ENCODE measurements around the gene USP46.

USP46 gene, protein sequence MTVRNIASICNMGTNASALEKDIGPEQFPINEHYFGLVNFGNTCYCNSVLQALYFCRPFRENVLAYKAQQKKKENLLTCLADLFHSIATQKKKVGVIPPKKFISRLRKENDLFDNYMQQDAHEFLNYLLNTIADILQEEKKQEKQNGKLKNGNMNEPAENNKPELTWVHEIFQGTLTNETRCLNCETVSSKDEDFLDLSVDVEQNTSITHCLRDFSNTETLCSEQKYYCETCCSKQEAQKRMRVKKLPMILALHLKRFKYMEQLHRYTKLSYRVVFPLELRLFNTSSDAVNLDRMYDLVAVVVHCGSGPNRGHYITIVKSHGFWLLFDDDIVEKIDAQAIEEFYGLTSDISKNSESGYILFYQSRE

DNA sequence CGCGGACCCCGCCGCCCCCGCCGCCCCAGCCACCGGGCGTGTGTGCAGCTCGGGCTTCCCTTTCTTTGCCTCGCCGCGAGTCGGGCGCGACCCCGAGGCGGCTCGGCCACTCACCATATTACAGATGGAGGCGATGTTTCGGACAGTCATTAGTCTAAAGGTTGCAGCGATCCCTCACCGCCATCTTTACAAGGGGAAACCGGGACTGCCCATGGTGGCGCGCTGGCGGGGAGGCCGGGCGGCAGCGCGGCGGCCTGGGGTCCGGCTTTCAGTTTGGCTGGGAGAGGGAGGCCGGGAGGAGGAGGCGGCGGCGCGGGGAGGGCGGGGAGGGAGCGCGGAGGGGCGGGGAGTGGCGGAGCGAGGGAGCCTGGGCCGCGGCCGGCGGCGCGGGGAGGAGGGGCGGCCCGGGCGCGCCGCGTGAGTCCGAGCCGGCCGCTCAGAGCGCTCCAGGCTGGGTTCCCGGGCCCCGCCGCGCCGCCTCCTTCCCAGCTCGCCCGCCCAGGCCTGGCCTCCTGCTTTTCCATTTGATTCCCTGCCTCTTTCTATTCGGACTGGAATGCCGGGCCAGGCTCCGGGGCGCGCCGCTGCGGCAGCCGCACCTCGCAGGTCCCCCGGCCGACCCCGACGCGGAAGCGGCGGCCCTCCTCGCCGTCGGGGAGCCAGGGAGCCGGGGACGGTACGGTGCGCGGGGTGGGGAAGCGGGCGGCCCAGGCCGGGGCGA, at the start of gene USP46:
Gene USP46, minus strand, starts transcription at position 301 of the 721 bp plus-strand sequence. Its CDS starts 151 bp downstream, at position 150.
- peak; percentile 95 for DNase-seq (ENCODE audit: low spot score)

DNA sequence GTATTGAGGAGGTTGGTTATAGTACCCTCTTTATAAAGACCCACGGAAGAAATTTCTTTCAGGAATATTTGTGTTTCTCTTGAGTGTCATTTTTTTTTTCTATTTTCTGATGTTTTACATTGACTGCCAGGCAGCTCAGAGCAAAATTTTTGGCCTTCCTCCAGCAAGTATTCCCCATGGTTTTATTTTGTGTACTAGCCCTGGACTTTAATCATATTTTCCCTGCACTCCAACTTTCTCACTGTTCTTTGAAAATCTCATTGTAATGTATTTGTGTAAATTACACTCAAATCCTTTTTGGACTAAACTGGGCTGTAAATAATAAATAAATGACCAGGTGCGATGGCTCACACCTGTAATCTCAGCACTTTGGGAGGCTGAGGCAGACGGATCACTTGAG, 45.6 kb upstream of the USP46 start:
- DNase-seq (ENCODE audit: low spot score): no peak

DNA sequence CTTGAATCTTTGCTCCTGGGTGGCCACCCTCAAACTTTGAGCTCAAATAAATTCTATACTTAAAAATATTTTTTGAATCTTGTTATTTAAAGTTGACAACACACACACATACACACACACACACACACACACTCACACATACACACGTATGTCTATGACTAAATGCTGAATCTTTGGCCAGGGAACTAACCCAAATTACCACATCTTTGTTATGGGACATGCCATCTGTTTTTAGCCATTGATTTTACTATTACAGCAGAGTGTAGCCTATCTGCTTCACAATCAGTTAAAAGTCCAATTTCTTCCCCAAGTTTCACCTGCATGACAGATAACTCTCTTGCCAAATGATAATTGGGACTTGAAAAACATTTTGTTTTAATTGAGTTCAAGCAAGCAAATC, 45.0 kb upstream of the USP46 start:
- no peak for DNase-seq (ENCODE audit: low spot score)

DNA sequence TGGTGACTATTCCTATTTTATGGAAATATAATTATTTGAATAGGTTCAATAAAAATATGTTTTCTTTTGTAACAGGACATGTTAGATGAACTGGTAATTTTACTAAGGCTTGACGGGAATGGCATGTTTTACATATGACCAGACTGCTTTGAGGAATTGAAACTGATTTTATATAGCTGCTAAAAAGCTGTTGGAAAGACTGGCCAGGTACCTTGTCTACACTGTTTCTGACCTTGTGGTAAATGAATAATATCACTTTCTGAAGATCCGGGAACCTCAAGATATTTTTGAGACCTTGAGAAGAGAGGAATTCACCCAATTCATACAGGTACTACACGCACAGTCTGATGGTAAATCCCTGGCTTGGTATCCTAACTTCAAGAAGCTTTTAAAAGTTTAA, 42.1 kb upstream of the USP46 start:
- no peak for DNase-seq (ENCODE audit: low spot score)

DNA sequence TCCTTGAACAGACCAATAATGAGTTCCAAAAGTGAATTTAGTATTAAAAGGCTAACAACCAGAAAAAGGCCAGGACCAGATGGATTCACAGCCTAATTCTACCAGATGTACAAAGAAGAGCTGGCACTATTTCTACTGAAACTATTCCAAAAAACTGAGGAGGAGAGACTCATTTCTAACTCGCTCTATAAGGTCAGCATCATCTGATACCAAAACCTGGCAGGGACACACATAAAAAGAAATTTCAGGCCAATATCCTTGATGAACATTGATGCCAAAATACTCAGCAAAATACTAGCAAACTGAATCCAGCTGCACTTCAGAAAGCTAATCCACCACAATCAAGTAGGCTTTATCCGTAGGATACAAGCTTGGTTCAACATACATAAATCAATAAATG, 35.8 kb upstream of the USP46 start:
- DNase-seq (ENCODE audit: low spot score): no peak

DNA sequence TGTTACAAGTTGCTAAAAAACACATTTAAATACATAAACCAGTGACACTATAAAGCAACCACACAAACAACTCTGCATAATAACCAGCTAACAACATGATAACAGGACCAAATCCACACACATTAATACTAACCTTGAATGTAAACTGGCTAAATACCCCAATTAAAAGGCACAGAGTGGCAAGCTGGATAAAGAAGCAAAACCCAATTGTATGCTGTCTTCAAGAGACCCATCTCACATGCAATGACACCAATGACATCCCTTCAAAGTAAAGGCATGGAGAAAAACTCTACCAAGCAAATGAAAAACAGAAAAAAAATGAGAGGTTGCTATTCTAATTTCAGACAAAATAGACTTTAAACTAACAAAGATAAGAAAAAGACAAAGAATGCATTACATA, 34.4 kb upstream of the USP46 start:
- no peak for DNase-seq (ENCODE audit: low spot score)

DNA sequence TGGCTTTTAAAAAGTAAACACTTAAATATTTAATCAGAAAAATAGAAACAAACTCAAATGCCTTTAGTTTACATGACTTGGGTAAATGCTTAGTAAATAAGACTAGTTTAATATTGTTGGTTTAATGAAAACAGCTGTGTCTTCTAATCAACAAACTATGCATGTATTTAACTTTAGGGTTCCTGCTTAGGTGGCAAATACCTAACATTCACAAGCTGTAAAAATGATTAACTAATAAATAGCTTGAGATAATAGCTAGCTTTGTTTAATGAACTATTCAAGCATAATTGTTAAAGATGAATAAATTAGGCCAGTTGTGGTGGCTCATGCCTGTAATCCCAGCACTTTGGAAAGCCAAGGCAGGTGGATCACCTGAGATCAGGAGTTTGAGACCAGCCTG, 30.0 kb upstream of the USP46 start:
- DNase-seq (ENCODE audit: low spot score): no peak

DNA sequence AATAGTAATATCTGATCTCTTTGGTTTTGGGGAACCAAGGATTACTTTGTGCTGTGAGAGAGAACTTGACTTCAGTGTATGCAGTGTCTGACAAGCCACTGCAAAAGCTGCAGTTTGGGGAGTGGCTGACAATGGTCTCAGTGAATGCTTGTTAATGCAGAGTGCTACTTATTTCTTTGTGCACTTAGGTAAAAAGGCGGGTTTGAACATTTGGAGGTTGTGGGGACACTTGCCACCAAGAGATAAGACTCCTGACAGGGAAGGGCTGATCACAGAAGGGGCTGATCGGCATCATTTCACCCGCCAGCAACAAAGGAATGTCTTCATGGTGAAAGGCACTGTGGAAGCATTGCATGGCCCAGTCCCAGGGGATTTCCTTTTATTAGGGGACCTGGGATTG, 28.6 kb upstream of the USP46 start:
- no peak for DNase-seq (ENCODE audit: low spot score)

DNA sequence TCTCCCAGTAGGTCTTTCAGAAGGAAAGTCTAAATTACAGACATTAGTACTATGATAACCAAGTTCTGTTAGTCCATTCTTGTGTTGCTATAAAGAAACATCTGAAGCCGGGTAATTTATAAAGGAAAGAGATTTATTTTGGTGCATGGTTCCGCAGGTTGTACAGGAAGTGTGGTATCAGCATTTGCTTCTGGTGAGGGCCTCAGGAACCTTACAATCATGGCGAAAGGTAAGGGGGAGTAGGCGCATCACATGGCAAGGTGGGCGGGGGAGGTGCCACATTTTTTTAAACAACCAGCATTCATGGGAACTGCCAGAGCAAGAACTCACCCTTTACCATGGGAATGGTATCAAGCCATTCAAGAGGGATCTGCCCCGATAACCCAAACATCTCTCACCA, 26.2 kb upstream of the USP46 start:
- no peak for DNase-seq (ENCODE audit: low spot score)

DNA sequence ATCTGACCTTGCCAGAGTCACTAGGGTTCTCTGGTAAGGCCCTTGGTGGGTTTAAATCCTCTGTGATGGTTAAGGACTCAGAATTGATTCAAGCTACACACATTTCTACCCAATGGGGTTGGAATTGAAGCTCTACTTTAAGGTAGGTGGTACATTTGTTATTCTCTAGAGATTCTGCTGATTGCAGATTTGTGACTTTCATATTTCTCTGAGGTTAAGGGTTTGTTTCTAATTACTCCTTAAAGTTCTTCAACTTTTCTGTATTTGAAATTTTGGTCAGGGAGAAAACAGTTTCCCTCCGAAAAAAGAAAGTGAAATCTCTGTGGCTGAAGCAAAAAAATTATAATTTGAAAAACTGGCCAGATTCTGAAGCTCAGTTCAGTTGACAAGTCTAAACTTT, 25.8 kb upstream of the USP46 start:
- no peak for DNase-seq (ENCODE audit: low spot score)

DNA sequence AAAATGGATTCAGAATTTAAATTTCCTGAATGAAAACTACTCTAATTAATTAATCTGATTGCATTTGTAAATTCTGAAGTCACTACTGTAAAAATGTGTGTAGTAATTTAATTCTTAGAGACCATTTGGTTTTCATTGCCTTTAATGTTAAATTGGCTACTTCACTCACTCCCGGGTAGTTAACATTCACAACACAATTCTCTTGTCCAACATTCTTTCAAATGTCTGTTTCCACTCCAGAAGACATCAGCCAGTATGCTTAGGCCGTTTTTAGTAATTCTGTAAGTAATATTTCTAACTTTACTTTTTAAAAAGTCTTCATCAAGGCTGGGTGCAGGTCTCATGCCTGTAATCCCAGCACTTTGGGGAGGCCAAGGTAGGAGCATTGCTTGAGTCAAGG, 21.3 kb upstream of the USP46 start:
- no peak for DNase-seq (ENCODE audit: low spot score)

DNA sequence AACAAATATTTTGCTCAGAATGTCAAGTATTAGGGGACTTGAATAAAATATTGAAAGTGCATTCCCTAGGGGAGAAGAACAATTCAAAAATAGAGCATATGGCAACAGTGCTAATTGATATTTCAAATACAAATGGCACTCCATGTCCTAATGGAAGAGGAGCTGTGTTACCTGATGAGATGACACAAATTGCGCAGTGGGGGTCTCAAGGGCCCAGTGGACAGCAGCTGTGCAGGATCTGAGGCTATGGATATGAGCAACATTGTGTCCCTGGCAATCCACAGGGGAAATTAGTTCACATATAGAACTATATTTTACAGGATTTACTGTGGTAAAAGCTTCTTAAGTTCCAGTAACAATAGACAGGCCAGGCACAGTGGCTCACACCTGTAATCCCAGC, 17.4 kb upstream of the USP46 start:
- no peak for DNase-seq (ENCODE audit: low spot score)

DNA sequence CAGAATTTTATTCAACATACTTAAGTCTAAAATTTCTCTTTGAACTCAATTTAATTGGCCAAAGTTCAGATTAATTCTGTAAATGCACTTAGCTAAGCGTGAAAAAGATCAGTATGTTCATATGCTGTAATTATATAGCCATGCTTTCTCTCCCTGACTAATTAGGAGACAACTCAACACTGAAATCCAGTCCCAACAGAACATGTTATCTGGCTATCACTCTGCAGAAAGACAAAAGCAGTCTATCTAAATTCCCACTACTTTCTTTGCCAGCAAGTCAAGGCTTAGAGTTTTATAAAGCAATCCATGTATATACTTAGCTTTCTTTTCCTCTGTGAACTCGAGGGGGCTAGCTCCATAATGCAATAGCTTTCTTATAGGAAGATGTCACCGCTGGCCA, 16.0 kb upstream of the USP46 start:
- no peak for DNase-seq (ENCODE audit: low spot score)

DNA sequence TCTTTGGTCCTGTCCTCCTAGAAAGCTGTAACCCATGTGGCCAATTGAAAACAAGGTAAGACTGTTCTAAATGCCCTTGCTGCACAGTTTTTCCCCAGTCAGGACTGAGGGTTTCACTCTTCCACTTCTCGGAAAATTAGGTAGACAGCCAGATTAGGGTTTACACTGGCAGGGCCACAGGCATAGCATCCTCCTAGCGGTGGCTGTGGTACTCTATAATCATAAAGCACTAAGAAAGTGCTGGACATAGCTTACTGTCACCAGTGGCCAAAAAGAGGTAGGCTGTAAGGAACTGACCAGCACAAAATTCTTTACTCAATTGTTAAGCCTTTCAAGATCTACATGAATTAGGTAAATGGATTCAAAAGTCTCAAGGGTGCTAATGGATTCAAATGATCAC, 11.6 kb upstream of the USP46 start:
- no peak for DNase-seq (ENCODE audit: low spot score)

DNA sequence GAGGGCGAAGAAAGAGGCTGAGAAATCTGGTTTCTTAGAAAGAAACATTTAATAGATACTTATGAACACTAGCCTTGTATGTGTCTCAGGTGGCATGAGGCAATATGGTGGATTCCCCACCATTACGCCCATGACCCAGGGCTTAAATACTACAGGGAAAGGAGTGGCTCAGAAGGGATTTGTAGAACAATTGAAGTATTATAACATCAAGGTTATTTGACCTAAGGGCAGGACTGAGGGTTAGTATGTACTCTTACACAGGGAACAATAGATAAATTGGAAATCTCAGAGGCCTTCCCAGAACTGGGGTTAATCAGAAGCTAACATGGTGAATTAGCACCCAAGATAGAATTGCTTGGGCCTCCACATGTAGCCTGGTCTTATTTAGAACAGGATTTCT, 11.0 kb upstream of the USP46 start:
- DNase-seq (ENCODE audit: low spot score): no peak

DNA sequence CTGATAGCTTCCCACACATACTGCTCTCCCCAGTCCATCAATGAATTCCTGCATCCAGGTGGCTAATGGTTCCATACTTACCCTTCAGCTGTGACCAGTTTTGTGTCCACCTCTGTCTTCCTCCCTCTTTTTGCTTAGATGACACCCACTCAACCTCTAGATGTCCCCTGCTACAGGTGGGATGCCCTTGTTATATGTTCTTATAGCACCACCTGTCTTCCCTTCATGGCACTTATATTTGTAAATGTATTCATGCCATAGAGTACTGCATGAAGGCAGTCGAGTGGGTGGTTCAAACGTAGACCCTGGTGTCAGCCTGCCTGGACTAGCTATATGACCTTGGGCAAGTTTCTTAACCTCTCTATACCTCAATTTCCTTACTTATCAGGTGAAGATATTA, 6.5 kb upstream of the USP46 start:
- DNase-seq (ENCODE audit: low spot score): no peak

DNA sequence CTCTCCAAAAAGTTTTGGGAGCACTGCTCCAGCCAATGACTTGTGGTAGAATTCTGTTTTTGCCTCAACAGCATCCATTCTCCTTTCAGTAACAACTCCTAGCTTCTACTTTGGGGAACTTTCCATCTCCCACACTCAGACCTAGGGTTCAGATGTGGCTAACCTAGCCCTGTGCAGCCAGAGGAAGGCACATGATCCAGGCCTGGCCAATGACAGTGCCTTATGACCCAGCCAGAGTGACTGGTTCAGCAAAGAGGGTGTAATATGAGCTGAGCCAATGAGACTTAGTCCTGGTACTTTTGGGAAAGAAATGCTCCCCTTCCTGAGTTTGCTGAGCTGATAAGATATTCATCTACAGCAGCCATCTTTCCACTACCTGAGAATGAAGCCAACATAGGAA, 5.4 kb upstream of the USP46 start:
- no peak for DNase-seq (ENCODE audit: low spot score)

DNA sequence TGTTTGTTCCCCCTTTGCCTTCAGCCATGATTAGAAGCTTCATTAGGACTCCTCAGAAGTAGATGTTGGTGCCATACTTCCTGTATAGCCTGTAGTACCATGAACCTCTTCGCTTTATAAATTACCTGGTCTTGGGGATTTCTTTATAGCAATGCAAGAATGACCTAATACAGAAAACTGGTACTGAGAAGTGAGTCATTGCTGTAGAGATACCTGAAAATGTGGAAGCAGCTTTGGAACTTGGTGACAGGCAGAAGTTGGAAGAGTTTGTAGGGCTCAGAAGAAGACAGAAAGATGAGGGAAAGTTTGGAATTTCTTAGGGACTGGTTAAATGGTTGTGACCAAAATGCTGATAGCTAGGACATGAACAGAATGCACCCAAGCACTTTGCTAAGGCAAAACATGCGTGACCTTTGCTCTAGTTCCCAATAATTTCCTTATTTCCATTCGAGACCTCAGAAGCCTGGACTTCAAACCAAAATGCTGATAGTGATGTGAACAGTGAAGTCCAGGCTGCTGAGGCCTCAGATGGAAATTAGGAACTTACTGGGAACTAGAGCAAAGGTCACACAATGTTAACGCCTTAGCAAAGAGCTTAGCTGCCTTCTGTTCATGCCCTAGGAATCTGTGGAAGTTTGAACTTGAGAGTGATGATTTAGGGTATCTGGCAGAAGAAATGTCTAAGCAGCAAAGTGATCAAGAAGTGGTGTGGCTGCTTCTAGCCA, 3.0 kb upstream of the USP46 start:
- no peak for DNase-seq (ENCODE audit: low spot score)

DNA sequence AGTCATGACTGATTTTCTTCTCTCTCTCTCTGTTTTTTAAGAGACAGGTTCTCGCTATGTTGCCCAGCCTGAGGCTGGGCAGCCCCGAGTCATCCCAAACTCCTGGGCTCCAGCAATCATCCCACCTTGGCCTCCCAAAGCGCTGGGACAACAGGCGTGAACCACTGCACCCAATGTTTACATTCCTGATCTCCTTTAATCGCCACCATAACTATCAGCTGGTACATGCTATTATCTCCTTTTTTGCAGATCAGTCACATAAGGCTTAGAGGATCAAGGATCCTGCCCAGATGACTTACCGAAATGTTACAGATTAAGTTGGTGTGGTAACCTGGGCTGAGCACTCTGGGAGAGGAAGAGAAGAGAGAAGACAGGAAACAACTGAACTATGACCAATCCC, 1.5 kb upstream of the USP46 start:
- DNase-seq (ENCODE audit: low spot score): no peak

DNA sequence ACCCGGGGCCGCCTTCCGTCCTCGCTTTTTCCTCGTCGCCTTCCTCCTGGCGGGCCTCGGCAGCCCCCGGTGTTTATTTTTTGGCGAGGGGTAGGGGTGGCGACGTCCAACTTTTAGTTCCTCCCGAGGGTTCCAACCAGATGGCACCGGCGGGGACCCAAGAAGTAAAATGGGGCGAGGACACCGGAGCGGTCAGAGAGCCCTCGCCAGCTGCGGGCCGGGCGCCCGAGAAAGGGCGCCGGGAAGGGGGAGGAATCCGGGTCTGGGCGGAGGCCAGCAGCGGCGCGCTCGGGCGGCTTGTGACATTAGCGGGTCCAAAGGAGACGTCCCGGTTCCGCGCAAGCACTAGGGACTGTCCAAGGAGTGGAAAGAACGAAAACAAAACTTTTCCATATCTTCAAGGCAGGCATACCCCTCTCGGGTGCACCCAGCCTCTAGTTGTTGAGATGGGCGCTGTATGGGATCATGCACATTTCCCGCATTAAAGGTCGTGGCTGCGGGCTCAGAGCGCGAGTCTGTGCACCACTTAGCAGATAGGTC, 691 bp upstream of the USP46 start:
- DNase-seq (ENCODE audit: low spot score): peak; percentile 61

DNA sequence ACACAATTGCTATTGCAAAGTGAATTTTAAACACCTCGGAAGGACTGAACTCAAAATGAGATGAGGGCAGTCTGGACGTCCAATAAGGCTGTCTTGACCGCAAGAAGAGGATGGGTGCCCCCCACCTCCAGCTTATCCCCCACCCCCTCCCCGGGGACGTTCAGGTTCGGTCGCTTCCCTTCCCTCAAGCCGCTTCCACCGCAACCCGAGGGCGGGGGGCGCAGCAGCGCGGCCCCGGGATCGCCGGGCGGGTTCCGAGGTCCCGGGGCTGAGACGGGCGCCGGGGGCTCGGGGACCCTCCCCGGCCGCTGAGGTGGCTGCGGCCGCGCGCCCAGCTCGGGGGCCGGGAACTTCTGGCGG, 480 bp downstream of the USP46 start:
- DNase-seq (ENCODE audit: low spot score): no peak

DNA sequence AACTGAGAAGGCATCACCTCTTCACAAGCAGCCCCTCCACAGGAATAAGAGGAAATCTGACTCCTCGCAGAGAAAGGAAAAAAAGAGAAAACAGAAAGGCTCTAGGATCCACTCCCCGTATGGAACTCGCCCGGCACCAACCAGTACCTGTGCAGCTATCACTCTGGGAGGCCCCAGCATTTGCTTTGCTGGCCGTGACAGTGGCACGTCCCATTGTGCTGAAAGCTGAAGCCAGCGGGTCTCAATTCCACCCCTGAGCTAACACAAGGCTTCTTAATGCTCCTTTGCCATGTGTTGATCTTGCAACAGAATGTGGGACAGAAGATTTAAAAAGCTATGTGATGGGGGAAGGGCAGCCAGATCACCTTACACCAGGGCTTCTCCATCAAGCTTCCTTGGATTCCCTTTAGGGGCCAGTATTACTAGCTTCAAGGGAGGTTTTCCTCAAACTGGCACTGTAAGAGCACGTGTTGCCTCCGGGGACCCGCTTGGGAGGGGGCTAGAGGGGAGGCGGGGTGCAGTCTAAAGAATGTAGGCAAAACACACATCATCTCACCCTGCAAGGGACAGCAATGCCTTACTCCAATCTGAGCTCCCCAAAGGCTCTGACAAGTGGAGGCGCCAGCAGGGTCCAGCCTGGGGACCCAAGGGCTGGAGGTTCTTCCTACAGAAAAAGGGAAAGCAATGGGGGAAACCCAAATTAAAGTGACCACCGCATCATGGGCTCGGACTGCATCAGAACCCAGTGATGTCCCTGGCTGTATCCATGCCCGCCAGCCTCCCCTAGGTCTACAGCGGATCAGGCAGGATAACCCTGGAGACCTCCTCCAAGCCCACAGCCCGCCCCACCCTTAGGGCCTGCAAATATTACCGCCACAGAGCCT, 1.2 kb downstream of the USP46 start:
- peak; percentile 37 for DNase-seq (ENCODE audit: low spot score)
